ENCODE measurements around the gene CUBN. TPM values are rescaled to one million over a fixed set of nuclear protein-coding genes. Genes with fewer than 3 reads are reported as not detected.

CUBN gene
- total RNA-seq, 1 experiment from 2014 or later = 4.6 TPM

DNA sequence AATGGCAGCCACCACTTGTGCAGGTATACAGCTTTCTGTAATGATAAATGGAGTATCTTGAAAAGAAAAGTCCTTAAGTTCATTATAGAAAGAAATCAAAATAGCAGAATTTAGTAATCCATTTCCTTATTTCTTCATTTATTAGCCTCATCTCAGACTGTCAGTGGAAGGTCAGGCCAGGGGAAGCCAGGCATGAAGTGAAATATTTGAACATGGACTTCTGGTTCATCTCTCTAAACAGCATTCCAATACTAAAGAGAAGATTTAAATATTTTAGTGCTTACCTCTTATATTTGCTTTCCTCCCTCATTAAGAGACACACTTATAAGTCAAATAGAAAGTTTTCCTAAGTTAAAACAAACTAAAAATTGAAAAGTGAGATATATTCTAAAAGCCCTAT lies 45.0 kb upstream of the CUBN start:
- TF ChIP-seq, protein P1, sequence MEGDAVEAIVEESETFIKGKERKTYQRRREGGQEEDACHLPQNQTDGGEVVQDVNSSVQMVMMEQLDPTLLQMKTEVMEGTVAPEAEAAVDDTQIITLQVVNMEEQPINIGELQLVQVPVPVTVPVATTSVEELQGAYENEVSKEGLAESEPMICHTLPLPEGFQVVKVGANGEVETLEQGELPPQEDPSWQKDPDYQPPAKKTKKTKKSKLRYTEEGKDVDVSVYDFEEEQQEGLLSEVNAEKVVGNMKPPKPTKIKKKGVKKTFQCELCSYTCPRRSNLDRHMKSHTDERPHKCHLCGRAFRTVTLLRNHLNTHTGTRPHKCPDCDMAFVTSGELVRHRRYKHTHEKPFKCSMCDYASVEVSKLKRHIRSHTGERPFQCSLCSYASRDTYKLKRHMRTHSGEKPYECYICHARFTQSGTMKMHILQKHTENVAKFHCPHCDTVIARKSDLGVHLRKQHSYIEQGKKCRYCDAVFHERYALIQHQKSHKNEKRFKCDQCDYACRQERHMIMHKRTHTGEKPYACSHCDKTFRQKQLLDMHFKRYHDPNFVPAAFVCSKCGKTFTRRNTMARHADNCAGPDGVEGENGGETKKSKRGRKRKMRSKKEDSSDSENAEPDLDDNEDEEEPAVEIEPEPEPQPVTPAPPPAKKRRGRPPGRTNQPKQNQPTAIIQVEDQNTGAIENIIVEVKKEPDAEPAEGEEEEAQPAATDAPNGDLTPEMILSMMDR (IDR thresholded peaks at IDR 0.05; ENCODE audit: insufficient read depth in 1 of 2, low read depth in 1 of 2, low read length in 1 of 2, severe bottlenecking in 1 of 2, unreplicated experiment in 1 of 2) = no peak
- Histone ChIP-seq H3K36me3 (ENCODE audit: control insufficient read depth, insufficient read depth, low read length) (no peaks in the 10 kb centered on the region), H3K4me3 (ENCODE audit: low read depth, low read length) (no peak overlapping the region), H3K4me1 (no peaks in the 10 kb centered on the region), H3K9me3 (no peaks in the 10 kb centered on the region), H3K27me3 (replicated peaks; ENCODE audit: control insufficient read depth, insufficient read depth, low read length) (no peaks in the 10 kb centered on the region)
- H3K36me3 Mint-ChIP-seq (ENCODE audit: insufficient read depth, unreplicated experiment) = no peaks in the 10 kb centered on the region
- no peak for DNase-seq
- no peak overlapping the region for H3K27ac Mint-ChIP-seq (ENCODE audit: unreplicated experiment)
- BruUV-seq (replicated peaks) = no TSS peak
- ChIA-PET CTCF (no interaction called here), POLR2A (no interaction called here)
- no peaks in the 10 kb centered on the region for H3K27me3 Mint-ChIP-seq (ENCODE audit: insufficient read depth, unreplicated experiment)
- intact Hi-C loops (cut with micrococcal nuclease; ENCODE audit: unreplicated experiment) = loop anchor here (5.0 kb wide), 1 partner anchor 117 kb away; no protein-coding TSS in a partner anchor
- no peaks in the 10 kb centered on the region for H3K9me3 Mint-ChIP-seq (ENCODE audit: unreplicated experiment)
- H3K4me3 Mint-ChIP-seq (ENCODE audit: unreplicated experiment) = no peak overlapping the region
- no peaks in the 10 kb centered on the region for H3K4me1 Mint-ChIP-seq (ENCODE audit: low read depth, unreplicated experiment)

DNA sequence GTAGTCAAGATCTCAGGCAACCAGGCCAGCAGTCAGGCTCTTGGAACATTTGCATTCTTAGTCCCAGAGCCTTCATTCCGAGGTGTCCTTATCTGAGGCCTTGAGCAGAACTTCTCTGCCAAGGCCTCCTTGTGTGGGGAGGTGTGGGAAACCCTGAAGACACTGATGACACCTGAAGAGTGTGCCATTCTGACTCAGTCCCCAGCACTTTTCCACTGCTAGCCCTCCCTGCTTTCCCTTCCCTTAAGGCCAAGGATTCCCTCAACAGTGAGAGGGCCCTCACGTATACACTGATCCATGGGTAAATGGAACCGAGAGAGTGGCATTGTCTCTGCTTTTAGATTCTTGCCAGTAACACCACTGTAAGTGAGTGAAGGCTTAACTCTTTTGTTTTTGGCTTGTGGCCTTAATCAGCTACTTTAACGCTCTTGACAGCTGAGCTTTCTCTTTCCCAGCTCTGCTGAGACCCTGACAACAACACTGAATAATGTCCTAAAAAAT lies 41.6 kb upstream of the CUBN start:
- H3K9me3 Mint-ChIP-seq (ENCODE audit: unreplicated experiment) = no peaks in the 10 kb centered on the region
- Histone ChIP-seq H3K27me3 (replicated peaks; ENCODE audit: control insufficient read depth, insufficient read depth, low read length) (no peaks in the 10 kb centered on the region), H3K9me3 (no peaks in the 10 kb centered on the region), H3K4me1 (no peaks in the 10 kb centered on the region), H3K36me3 (ENCODE audit: control insufficient read depth, insufficient read depth, low read length) (no peaks in the 10 kb centered on the region), H3K4me3 (ENCODE audit: low read depth, low read length) (no peak overlapping the region)
- H3K27ac Mint-ChIP-seq (ENCODE audit: unreplicated experiment) = no peak overlapping the region
- no peaks in the 10 kb centered on the region for H3K27me3 Mint-ChIP-seq (ENCODE audit: insufficient read depth, unreplicated experiment)
- CTCF ChIA-PET = no interaction called here
- no peaks in the 10 kb centered on the region for H3K36me3 Mint-ChIP-seq (ENCODE audit: insufficient read depth, unreplicated experiment)
- DNase-seq = no peak
- TF ChIP-seq, protein P1 (IDR thresholded peaks at IDR 0.05; ENCODE audit: insufficient read depth in 1 of 2, low read depth in 1 of 2, low read length in 1 of 2, severe bottlenecking in 1 of 2, unreplicated experiment in 1 of 2) = no peak
- intact Hi-C loops (cut with micrococcal nuclease; ENCODE audit: unreplicated experiment) = no loop called here
- POLR2A ChIA-PET = interaction anchor here (0.5 kb wide), 1 partner anchor 216 kb away, joined by 8 read pairs; no protein-coding TSS in a partner anchor
- no TSS peak for BruUV-seq (replicated peaks)
- no peaks in the 10 kb centered on the region for H3K4me1 Mint-ChIP-seq (ENCODE audit: low read depth, unreplicated experiment)
- H3K4me3 Mint-ChIP-seq (ENCODE audit: unreplicated experiment) = no peak overlapping the region

DNA sequence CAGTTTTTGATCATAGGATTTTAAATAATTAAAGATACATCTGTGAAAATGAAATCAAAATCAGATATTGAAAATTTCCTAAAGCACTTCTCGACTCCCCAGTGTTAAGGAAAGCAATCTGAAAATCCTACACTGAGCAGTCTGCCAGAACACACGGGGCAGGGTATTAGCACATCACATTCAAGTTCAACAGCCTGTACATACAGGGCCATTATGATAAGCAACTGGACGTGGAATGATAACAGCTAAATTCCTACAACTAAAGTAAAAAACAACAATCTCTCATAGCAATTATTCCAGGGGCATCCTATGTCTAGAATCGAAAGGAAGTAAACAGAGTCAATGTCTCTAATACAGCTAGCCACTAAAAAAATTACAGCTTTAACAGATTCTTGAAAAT lies 40.2 kb upstream of the CUBN start:
- H3K27ac Mint-ChIP-seq (ENCODE audit: unreplicated experiment) = no peak overlapping the region
- no peaks in the 10 kb centered on the region for H3K36me3 Mint-ChIP-seq (ENCODE audit: insufficient read depth, unreplicated experiment)
- BruUV-seq (replicated peaks) = no TSS peak
- TF ChIP-seq, protein P1 (IDR thresholded peaks at IDR 0.05; ENCODE audit: insufficient read depth in 1 of 2, low read depth in 1 of 2, low read length in 1 of 2, severe bottlenecking in 1 of 2, unreplicated experiment in 1 of 2) = no peak
- Histone ChIP-seq H3K9me3 (no peaks in the 10 kb centered on the region), H3K36me3 (ENCODE audit: control insufficient read depth, insufficient read depth, low read length) (no peaks in the 10 kb centered on the region), H3K4me3 (ENCODE audit: low read depth, low read length) (no peak overlapping the region), H3K4me1 (no peaks in the 10 kb centered on the region), H3K27me3 (replicated peaks; ENCODE audit: control insufficient read depth, insufficient read depth, low read length) (no peaks in the 10 kb centered on the region)
- H3K4me1 Mint-ChIP-seq (ENCODE audit: low read depth, unreplicated experiment) = no peaks in the 10 kb centered on the region
- no peak for DNase-seq
- H3K27me3 Mint-ChIP-seq (ENCODE audit: insufficient read depth, unreplicated experiment) = no peaks in the 10 kb centered on the region
- H3K9me3 Mint-ChIP-seq (ENCODE audit: unreplicated experiment) = no peaks in the 10 kb centered on the region
- ChIA-PET POLR2A (no interaction called here), CTCF (no interaction called here)
- intact Hi-C loops (cut with micrococcal nuclease; ENCODE audit: unreplicated experiment) = no loop called here
- no peak overlapping the region for H3K4me3 Mint-ChIP-seq (ENCODE audit: unreplicated experiment)

Data from Caco-2 (cell line).